OCI-LY7 (cell line): ENCODE measurements around the gene DSCAM.

Experiments
- CTCF ChIP-seq: fragments of 200-600 bp; sonication (generic); conservative IDR thresholded peaks from 2 replicates; pipeline ENCODE4 v1.5.1; 2014; ENCODE audit warnings: mild to moderate bottlenecking, antibody characterized with exemption, low read length, moderate library complexity, mixed read lengths
- EZH2phosphoT487 ChIP-seq: fragments of 200-600 bp; sonication (generic); IDR thresholded peaks from 2 replicates; pipeline ENCODE4 v1.6.1; 2018; ENCODE audit warnings: low read depth, borderline replicate concordance, mild to moderate bottlenecking, mixed run types, antibody characterized with exemption, low read length, moderate library complexity, mixed read lengths

- TF ChIP-seq CTCF (no peak), EZH2phosphoT487 (no peak)
These were observed 831.1 kb downstream of the DSCAM start for GRCh38 chr21:40015818-40016217.
